GM21528 (cell line): ENCODE measurements around the gene PDC.

ENCODE experiments used
- ATAC-seq: cut with Tn5 transposase; IDR thresholded peaks from one replicate; pipeline ENCODE4 v1.9.1; 2021; ENCODE audit warnings: mild to moderate bottlenecking, moderate library complexity; ENCODE audit not compliant: unreplicated experiment, low FRiP score

PDC gene

GRCh38 chr1:186461014-186461413 lies at the start of gene PDC:
PDC (minus strand) TSS chr1:186461114; CDS start chr1:186449459, 11,655 bp downstream.
- ATAC-seq = no peak

GRCh38 chr1:186503190-186503589 lies 42.3 kb upstream of the PDC start:
- ATAC-seq = no peak

DNA sequence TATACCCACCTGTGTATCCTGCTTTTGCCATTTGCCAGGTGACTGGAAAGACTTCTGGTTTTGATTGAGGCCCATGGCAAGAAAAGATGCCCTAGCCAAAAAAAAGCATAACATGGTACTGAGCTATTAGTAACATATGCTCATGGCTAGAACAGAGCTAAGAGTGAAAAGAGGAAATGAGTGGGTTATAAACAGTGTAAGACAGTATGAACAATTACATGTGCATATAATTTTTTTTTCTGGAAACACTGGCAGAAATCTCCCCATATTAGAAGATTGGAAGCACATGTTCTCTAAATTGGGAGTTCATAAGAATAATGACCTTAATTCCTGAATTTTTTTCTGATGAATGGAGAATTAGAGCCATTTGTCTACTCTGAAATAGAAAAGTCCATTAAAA lies 41.2 kb upstream of the PDC start:
- no peak for ATAC-seq

DNA sequence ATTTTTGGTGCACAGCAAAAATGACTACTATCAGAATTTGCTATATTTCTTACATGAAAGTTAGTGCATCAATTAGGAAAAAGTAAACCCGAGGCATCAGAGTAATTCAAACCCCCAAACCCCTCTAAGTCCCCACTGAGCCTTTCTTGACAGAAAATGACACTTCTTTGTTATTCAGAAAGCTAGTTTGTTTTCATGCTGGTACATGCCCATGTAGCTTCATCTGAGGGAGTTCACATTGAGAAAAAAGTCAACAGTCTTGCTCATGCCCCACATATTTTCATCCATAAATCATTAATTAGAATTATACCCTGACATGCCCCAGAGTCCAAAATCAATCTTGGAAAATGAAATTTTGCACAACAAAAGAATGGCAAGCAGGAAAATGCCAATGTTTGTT lies 39.9 kb upstream of the PDC start:
- ATAC-seq = no peak

- no peak for ATAC-seq
Observed at GRCh38 chr1:186499571-186499970, 38.7 kb upstream of the PDC start.

GRCh38 chr1:186498695-186499389 lies 37.9 kb upstream of the PDC start:
- no peak for ATAC-seq

DNA sequence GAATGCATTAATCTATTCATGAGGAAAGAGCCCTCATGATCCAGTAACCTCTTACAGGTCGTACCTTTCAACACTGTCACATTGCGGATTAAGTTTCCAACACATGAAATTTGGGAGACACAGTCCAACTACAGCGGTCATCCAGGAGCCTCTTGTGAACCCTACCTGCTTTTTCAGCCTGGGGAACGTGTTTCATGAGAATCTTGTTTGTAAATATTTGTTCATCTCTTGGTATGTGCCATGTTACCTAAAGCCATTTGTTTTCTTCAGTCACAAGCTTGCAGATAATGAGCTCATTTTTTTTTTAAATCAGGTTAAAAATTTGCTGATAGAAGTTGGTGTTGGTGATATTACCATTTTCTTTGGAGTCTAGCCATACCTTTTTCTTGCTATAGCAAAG lies 37.2 kb upstream of the PDC start:
- ATAC-seq = no peak

DNA sequence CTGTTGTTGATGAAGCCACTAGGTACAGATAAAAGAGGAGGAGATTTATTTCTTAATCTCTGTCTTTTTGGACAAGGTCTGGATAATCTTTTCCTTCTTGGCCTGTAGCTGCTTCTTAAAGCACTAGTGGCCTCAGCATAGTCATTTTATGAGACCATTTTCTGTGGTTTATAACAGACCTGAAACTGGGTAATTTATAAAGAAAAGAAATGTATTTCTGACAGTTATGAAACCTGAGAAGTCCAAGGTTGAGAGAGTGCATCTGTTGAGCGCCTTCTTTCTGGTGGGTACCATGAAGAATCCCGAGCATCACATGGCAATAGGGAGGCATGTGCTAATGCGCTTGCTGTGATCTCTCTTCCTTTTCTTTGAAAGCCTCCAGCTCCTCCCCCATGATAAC lies 36.7 kb upstream of the PDC start:
- ATAC-seq = no peak

DNA sequence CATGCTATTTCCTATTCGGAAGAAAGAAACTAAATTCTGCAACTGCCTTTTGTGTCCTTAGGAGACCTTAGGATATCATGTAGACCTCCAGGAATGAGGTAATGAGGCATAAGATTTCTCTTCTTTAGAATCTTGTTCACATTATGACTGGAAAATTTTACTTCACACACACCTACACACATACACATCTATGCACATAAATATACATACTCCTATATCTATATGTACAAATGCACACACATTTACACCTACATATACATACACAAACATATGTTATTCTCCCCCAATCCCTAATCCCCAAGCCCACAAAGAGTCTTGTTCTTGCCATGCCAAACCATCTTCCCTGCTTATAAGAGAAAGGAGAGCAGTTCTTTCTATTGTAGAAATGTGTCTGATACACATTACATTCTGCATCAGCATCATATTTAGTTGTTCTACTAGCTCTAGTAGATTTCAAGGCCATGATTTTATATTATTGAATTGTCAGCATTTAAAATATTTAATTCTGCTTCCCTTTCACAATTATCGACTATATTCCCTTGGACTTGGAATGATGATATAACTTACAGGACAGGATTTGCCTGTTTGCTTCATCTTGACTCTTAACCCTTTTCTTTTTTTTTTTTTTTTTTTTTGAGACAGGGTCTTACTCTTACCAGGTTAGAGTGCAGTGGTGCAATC lies 35.4 kb upstream of the PDC start:
- ATAC-seq = no peak

DNA sequence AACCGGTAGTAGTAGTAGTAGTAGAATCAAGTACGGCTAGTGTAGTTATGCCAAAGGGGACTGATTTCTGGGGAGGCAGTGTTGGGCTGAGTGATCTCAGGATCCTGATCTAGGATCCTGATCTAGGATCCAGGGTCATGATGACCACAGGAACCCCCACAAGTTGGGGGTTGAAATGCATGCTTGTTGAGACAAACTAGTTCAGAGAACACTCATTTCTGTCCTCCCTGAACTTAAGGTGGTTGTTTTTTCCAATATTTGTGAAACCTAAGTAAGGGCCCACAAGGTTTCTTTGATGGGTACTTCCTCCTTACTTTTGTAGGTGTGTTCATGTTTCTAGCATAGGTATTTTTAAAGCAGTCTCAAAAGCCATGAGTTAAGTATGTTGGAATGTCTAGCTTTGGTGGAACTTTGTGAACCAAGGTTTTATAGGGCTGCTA lies 33.9 kb upstream of the PDC start:
- ATAC-seq = no peak

DNA sequence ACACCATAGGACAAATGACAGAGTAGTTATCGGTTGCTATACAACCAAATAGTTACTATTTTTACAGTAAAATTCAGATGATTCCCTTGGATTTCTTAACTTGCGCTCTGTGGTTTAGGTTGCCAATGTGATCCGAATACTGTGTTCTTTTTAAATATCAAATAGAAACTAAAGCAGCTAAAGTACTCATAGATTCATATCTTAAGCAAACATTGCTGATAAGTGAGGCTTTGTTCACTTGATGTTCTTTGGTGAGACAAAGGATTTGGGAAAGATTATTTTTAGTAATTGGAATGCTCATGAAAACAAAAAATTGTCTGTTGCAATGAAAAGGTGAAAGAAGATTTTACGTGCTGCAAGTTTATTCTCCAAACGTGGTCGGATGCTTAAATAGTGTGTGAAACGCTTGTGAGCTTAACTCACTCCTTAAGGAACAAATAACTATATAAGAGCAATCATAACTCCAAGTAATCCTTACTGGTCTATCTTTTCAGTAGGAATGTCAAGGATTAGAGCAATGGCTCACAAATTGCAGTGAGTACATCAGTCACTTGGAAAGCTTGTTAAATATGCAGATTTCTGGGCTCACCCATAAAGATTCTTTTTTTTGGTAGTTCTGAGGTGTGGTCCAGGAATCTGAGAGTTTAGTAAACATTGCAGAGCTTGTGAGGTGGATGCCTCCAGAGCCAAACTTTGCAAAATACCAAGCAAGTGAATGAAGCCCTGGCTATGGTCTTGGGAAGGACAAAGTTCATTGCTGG lies 31.8 kb upstream of the PDC start:
- ATAC-seq = no peak

DNA sequence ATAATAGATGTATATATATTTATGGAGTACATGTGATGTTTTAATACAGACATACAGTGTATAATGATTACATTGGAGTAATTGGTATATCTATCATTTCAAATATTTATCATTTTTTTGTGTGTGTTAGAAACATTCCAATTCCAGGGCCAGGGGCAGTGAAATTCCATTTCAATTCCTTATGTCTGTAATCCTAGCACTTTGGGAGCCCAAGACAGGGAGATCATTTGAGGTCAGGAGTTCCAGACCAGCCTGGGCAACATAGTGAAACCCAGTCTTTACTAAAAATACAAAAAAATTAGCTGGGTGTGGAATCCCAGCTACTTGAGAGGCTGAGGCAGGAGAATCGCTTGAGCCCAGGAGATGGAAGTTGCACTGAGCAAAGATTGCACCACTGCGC lies 30.4 kb upstream of the PDC start:
- ATAC-seq = no peak

- no peak for ATAC-seq
Observed at GRCh38 chr1:186487163-186487562, 26.2 kb upstream of the PDC start.

DNA sequence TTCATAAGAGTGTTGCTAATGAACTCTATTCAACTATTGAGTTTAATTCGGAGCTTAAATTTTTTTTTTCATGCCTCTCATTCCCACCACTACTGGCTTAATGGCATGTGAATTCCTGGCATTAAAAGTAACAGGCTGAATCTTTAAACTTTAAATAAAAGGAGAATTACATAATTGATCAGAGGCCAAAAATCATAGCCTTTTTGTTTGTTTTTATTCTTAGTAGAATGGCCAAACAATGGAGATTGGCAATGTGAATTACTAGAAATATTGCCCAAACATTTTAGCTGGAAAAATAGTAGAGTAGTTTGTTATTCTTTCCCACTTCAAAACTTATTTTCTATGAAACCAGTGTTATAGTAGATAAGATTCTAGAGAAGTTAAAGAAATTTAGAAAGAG lies 25.1 kb upstream of the PDC start:
- ATAC-seq = no peak

GRCh38 chr1:186483561-186483960 lies 22.6 kb upstream of the PDC start:
- no peak for ATAC-seq

DNA sequence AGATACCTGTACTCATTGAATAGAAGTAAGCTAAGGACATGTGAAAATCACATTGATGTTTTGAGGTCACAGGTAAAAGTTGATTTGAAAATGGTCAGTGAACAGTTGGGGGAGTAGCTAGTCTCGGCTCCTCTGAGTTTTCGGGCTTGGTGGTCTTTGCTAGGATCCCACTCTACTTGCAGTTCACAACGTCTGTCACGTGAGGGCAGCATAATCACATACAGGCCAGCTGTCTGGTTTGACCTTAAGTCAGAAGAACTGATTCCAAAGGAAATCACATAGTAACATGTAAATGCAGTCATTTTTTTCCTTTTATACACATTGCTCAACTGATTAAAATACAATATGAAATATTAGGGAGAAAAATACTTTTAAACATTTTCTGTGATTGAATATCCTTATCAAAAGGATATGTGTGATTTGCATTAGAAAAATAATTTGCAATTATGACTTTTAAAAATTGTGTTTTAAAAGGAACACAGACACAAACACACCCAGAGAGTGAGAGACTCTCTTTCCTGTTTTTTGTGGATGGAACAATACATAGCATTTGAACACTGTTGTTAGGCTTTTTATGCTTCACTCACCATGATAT lies 21.8 kb upstream of the PDC start:
- no peak for ATAC-seq

GRCh38 chr1:186481303-186481888 lies 20.5 kb upstream of the PDC start:
- no peak for ATAC-seq

GRCh38 chr1:186479162-186479561 lies 18.2 kb upstream of the PDC start:
- no peak for ATAC-seq

GRCh38 chr1:186476264-186477040 lies 15.5 kb upstream of the PDC start:
- no peak for ATAC-seq

DNA sequence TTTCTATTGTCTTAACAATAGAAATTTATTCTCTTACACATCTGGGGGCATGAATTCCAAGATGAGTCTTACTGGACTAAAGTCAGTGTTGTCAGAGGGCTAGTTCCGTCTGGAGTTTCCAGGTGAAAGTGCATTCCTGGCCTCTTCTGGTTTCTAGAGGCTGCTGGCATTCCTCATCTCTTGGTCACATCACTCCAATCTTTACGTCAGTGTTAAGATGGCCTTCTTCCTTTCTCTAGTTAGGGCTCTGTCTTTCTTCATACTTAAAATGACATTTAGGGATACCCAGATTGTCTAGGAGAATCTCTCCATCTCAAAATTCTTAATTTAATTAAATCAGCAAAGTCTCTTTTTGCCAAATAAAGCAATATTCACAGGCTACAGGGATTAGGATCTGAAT lies 13.3 kb upstream of the PDC start:
- no peak for ATAC-seq
